PFSK-1 (cell line): Measurements from ENCODE around the gene FAM53B.

Experiments
- FOXP2 ChIP-seq: optimal IDR thresholded peaks from 2 replicates; pipeline ENCODE3; 2011; ENCODE audit warnings: borderline replicate concordance, control low read depth, inconsistent platforms; ENCODE audit not compliant: insufficient read depth; ENCODE audit errors: extremely low read length, extremely low read depth
- POLR2AphosphoS5 ChIP-seq: IDR thresholded peaks from 2 replicates; pipeline ENCODE4 v1.6.1; 2012; ENCODE audit warnings: low read depth, mild to moderate bottlenecking, control low read depth, low read length, moderate library complexity
- REST ChIP-seq, 2 experiments: IDR thresholded peaks; 2 replicates each; pipeline versions ENCODE4 v1.6.1 to v1.8.0; 2011 to 2012; ENCODE audit warnings: low read depth in 2 of 2, low read length in 2 of 2, control low read depth in 1 of 2, inconsistent platforms in 1 of 2, mild to moderate bottlenecking in 1 of 2, moderate library complexity in 1 of 2; ENCODE audit not compliant: insufficient read depth in 1 of 2
- SIN3A ChIP-seq: IDR thresholded peaks from 2 replicates; pipeline ENCODE4 v1.6.1; 2012; ENCODE audit warnings: mild to moderate bottlenecking, low read length, moderate library complexity, borderline replicate concordance; ENCODE audit not compliant: insufficient read depth
- TAF1 ChIP-seq: IDR thresholded peaks from 2 replicates; pipeline ENCODE4 v1.6.1; 2012; ENCODE audit warnings: low read length, control low read depth, borderline replicate concordance; ENCODE audit not compliant: insufficient read depth

Gene FAM53B

GRCh38 chr10:124717911-124718741, 26.1 kb downstream of the FAM53B start:
- TF ChIP-seq SIN3A (no peak), FOXP2 (no peak), POLR2AphosphoS5 (no peak), REST (IDR thresholded peaks at IDR 0.05; ENCODE audit: insufficient read depth in 1 of 2, low read depth in 2 of 2, low read length in 2 of 2) (no peak), TAF1 (no peak)

- TF ChIP-seq POLR2AphosphoS5 (no peak), FOXP2 (no peak), TAF1 (no peak), REST (IDR thresholded peaks at IDR 0.05; ENCODE audit: insufficient read depth in 1 of 2, low read depth in 2 of 2, low read length in 2 of 2) (no peak), SIN3A (no peak)
These were observed 27.0 kb downstream of the FAM53B start for GRCh38 chr10:124717041-124717757.

DNA sequence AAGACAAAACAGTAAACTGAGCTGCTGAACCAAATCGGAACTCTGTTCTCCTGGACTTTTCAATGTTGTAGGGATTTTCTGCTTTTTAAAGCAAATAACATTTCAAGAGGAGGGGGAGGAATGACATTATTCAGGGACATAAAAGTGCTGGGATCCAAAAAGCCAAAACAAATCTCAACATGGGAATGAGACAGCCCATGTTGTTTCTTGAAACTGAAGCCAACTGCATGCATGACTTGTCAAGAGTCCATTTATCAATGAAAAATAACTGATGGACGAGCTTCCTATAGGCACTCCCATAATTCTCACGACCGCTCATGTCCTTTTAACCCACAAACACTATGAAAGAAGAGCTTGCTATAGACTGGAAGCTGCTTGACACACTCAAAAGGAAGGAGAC, 27.8 kb downstream of the FAM53B start:
- TF ChIP-seq REST (IDR thresholded peaks at IDR 0.05; ENCODE audit: insufficient read depth in 1 of 2, low read depth in 2 of 2, low read length in 2 of 2) (no peak), FOXP2 (no peak), POLR2AphosphoS5 (no peak), TAF1 (no peak), SIN3A (no peak)

- TF ChIP-seq TAF1, result no peak
- no peak for TF ChIP-seq FOXP2
- TF ChIP-seq SIN3A, result no peak
- TF ChIP-seq POLR2AphosphoS5, result no peak
These were observed 28.7 kb downstream of the FAM53B start for GRCh38 chr10:124715439-124715838.

GRCh38 chr10:124713679-124714255, 30.4 kb downstream of the FAM53B start:
- TF ChIP-seq REST (IDR thresholded peaks at IDR 0.05; ENCODE audit: insufficient read depth in 1 of 2, low read depth in 2 of 2, low read length in 2 of 2) (no peak), SIN3A (no peak), TAF1 (no peak), FOXP2 (no peak), POLR2AphosphoS5 (no peak)
